Activated CD8-positive, alpha-beta memory T cell treated with anti-CD3 and anti-CD28 coated beads for 48 hours (primary cell): ENCODE data around the gene SPECC1L.

Experiments used
- DNase-seq, 3 experiments: peaks; one replicate each; pipeline ENCODE4 v3.0.0-alpha.2; 2020; ENCODE audit warnings: low read depth in 2 of 3, low spot score in 2 of 3

Gene SPECC1L

DNA sequence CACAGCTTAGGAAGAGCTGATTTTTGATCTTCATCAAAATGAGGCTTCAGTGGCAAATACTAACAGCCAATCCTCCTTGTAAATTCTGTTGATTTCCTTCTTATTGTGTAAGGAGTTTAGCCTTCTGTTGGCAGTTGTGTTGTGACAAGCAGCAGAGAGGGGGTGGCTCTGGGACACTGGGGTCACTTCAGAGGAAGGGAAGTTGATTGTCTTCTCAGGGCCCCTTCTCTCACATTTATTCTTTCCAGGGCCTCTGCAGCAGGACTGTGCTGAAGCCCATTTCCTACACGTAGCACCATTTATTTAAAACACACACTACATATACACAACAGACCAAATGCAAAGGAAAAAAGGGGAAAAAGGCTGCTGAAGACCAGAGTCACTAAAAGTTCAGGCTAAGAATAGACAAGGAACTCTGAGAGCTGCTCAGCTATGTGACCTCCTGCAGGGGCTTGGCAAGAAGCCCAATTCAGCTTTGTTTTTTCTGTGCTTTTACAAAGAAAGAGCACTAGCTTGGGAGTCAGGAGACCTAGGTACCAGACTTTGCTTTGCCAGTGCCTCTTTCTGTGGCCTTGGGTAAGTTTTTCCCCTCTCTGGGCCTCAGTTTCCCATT is 196.2 kb downstream of the SPECC1L start:
- DNase-seq: no peak

DNA sequence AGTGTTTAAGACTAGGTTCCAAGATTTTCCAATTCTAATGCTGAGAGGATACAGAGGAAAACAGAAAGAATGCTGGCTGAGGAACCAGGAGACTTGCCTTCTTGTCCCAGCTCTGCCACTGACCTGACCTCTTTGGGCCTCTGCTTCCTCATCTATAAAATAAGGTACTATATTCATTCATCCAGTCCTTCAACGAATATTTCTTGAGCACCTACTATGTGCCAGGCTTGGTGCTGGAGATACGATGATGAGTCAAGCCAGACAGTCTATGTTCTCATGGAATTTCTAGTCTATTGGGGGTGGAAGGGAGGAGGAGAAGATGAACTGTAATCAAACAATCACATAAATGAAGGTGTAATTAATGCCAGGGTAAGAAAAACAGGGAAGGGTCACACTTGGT is 196.7 kb downstream of the SPECC1L start:
- no peak for DNase-seq
